Measurements from ENCODE around the gene FAM118A.

Gene FAM118A

GRCh38 chr22:45306139-45306538, 3.6 kb upstream of the FAM118A start:
- H3K4me3 ChIP-seq (ENCODE audit: low read depth, low read length), result no peak overlapping the region
- no peak for TF ChIP-seq CTCF (IDR thresholded peaks at IDR 0.05; ENCODE audit: low read depth, low read length)

DNA sequence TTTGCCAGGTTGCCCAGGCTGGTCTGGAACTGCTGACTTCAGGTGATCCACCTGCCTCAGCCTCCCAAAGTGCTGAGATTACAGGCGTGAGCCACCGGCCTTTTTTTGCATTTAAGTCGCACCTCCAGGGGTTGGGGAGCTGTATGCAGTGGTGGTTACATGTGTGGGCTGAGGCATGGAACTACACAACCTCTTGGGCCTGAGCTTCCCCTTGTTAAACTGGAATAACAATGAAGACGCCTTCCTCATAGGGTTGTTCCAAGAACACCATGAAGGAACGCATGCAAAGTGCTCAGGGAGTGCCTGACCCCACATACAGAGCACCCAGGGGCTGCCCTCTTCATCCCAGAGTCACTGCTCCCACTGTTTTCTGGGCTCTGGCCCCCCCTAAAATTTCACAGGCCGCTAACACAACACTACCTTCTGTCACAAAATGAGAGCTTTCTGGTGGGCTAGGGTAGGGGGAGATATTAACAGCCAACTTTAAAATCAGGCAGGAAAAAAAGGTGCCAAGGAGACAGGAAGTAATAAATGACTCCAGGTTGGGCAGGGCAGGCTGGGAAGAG, 1.3 kb upstream of the FAM118A start:
- TF ChIP-seq CTCF (IDR thresholded peaks at IDR 0.05; ENCODE audit: low read depth, low read length), result no peak
- no peak overlapping the region for H3K4me3 ChIP-seq (ENCODE audit: low read depth, low read length)

DNA sequence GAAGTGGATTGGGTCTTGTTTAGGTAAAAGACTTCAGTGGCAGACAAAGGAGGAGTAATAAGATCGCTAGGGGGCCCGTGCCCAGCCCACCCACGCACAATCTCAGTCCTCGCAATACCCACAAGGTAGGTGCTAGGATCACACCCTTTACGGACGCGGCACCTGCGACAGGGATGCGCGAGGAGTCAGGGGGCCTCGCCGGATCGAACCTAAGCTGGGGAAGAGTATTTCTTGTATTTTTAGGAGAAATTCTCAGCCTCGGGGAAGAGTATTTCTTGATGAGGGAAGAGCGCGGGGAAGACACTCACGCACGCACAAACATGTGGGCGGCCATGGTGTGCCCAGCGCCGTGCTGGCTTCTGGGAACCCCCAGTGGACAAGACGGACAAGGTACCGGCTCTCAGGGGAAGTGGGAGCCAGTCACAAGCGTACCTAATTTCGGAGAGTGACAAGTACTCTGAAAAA, 745 bp upstream of the FAM118A start:
- no peak for TF ChIP-seq CTCF (IDR thresholded peaks at IDR 0.05; ENCODE audit: low read depth, low read length)
- H3K4me3 ChIP-seq (ENCODE audit: low read depth, low read length), result peak overlapping the region; percentile 85

GRCh38 chr22:45310331-45310976, 720 bp downstream of the FAM118A start:
- no peak for TF ChIP-seq CTCF (IDR thresholded peaks at IDR 0.05; ENCODE audit: low read depth, low read length)

DNA sequence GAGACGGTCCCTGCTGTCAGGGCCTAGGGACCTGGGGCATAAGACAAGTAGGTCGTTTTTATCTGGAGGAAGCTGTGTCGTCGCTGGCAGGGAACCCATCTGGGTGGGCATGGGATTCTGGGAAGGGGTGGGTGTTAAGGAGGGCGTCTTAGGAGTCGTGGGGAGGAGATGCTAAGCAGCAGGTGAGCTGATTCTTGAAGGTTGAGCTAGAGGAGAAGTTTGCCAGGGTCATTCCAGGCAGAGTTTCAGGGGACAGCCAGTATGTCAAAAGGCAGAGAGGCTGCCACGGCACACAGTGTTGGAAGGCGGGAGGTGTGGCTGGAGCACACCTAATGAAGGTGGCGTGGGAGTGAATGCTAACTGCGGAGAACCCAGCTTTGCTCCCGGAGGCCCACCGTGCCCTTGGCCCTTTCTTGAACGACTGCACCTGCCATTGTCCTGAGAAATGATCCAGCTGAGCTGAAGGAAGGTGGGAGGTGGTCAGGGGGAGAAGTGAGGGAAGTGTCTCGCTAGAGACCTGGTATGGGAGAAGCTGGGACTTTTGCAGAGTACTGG, 1.3 kb downstream of the FAM118A start:
- TF ChIP-seq CTCF (IDR thresholded peaks at IDR 0.05; ENCODE audit: low read depth, low read length), result no peak
- peak overlapping the region; percentile 85 for H3K4me3 ChIP-seq (ENCODE audit: low read depth, low read length)

More at GRCh38 chr22:45310331-45310976, 720 bp downstream of the FAM118A start:
- H3K4me3 ChIP-seq (ENCODE audit: low read depth, low read length), result peak overlapping the region; percentile 85

DNA sequence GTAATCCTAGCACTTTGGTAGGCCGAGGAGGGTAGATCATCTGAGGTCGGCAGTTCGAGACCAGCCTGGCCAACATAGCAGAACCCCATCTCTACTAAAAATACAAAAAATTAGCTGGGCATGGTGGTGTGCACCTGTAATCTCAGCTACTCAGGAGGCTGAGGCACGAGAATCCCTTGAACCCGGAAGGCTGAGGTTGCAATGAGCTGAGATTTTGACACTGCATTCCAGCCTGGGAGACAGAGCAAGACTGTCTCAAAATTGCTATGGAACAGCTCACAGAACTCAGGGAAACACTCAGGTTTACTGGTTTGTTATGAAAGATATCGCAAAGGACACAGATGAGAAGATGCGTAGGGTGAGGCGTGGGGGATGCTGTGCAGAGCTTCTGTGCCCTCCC, 2.7 kb downstream of the FAM118A start:
- TF ChIP-seq CTCF (IDR thresholded peaks at IDR 0.05; ENCODE audit: low read depth, low read length), result no peak

GRCh38 chr22:45312856-45313255, 3.1 kb downstream of the FAM118A start:
- H3K4me3 ChIP-seq (ENCODE audit: low read depth, low read length), result no peak overlapping the region
- no peak for TF ChIP-seq CTCF (IDR thresholded peaks at IDR 0.05; ENCODE audit: low read depth, low read length)

More for the DNA sequence above, 2.7 kb downstream of the FAM118A start:
- H3K4me3 ChIP-seq (ENCODE audit: low read depth, low read length), result no peak overlapping the region

Measured in WI38 (cell line).